Measurements from ENCODE around the gene KCNA10. TPM values are rescaled to one million over a fixed set of nuclear protein-coding genes. Genes with fewer than 3 reads are reported as not detected.

KCNA10 gene
- total RNA-seq, 1 experiment from 2014 or later = not detected

GRCh38 chr1:110563089-110563488, 44.1 kb upstream of the KCNA10 start:
- Mint-ChIP-seq H3K27me3 (ENCODE audit: low read depth) (peaks cover 95% of the 10 kb centered on the region), H3K36me3 (ENCODE audit: insufficient read depth in 1 of 3, low read depth in 3 of 3) (no peaks in the 10 kb centered on the region), H3K9me3 (no peaks in the 10 kb centered on the region), H3K4me3 (no peak overlapping the region; a peak in 1 of 5 replicates), H3K4me1 (peaks cover 7% of the 10 kb centered on the region in 2 experiments), H3K27ac (no peak overlapping the region)
- no peak overlapping the region for H4K91ac ChIP-seq (ENCODE audit: insufficient read length, low read depth, low read length)
- no peak overlapping the region for H2BK5ac ChIP-seq (ENCODE audit: insufficient read length, low read length)
- no peaks in the 10 kb centered on the region for H4K20me1 ChIP-seq (ENCODE audit: control insufficient read depth, insufficient read depth, insufficient read length)
- no peak overlapping the region for H4K5ac ChIP-seq (ENCODE audit: insufficient read length, low read depth, low read length)
- no peak overlapping the region for H3K56ac ChIP-seq (ENCODE audit: insufficient read length, low read depth, low read length)
- no peak overlapping the region for H3K4ac ChIP-seq (ENCODE audit: low read depth, low read length)
- H3K23ac ChIP-seq (ENCODE audit: insufficient read length, low read depth, low read length) = no peak overlapping the region
- H2AFZ ChIP-seq (ENCODE audit: low read length) = no peak overlapping the region
- no peak overlapping the region for H3K14ac ChIP-seq (ENCODE audit: insufficient read depth, low read length)
- H2BK15ac ChIP-seq (ENCODE audit: low read depth, low read length) = no peak overlapping the region
- DNase-seq = peak; percentile 2
- H2BK120ac ChIP-seq (ENCODE audit: low read depth, low read length, poor library complexity, severe bottlenecking) = no peak overlapping the region
- no peaks in the 10 kb centered on the region for H3K79me2 ChIP-seq (ENCODE audit: insufficient read depth, low read length)
- no peaks in the 10 kb centered on the region for H3K79me1 ChIP-seq (ENCODE audit: insufficient read depth, low read depth, low read length, poor library complexity, severe bottlenecking)
- H3K27me3 ChIP-seq (ENCODE audit: insufficient read depth, low read length) = no peaks in the 10 kb centered on the region
- H3K9me3 ChIP-seq (ENCODE audit: control insufficient read depth, low read depth, low read length) = no peaks in the 10 kb centered on the region
- no peak overlapping the region for H3K4me2 ChIP-seq (ENCODE audit: insufficient read depth, insufficient read length, low read length)
- H3K9ac ChIP-seq (ENCODE audit: extremely low read depth, insufficient read length, low read length) = no peak overlapping the region
- H3K23me2 ChIP-seq (ENCODE audit: insufficient read length, low read depth, low read length, poor library complexity, severe bottlenecking) = no peaks in the 10 kb centered on the region
- no peak overlapping the region for H3K18ac ChIP-seq (ENCODE audit: insufficient read length, low read depth, low read length)
- no peak overlapping the region for H2AK5ac ChIP-seq (ENCODE audit: insufficient read length, low read length)
- H3T11ph ChIP-seq (ENCODE audit: low read length) = no peak overlapping the region
- no peak for TF ChIP-seq CTCF (conservative IDR thresholded peaks at IDR 0.05)
- no peak overlapping the region for H2BK20ac ChIP-seq (ENCODE audit: low read depth, low read length, poor library complexity, severe bottlenecking)
- H3K27ac ChIP-seq (ENCODE audit: insufficient read length, low read depth, low read length) = no peak overlapping the region
- no CpG with 5 or more reads among the region's 4 CpGs for WGBS (ENCODE audit: extremely low coverage, insufficient read length, low lambda C conversion rate)
- H2BK12ac ChIP-seq (ENCODE audit: insufficient read length, low read depth, low read length) = no peak overlapping the region
- H3K4me1 ChIP-seq (ENCODE audit: insufficient read depth, low read length) = no peaks in the 10 kb centered on the region
- no peak overlapping the region for H4K8ac ChIP-seq (replicated peaks; ENCODE audit: insufficient read length, low read depth, low read length)

All from H9 (cell line).